SK-N-SH treated with all-trans-retinoic acid at 6 μM for 48 hours (cell line): ENCODE results near the gene CASZ1.

Experiments used
- ATAC-seq: fragments of 200-7000 bp; cut with Tn5 transposase; 3 replicates; pipeline ENCODE4 v1.9.1; 2020; ENCODE audit warnings: mild to moderate bottlenecking, moderate library complexity
- ARNTL ChIP-seq: fragments of 450-650 bp; formaldehyde crosslinking; IDR thresholded peaks from 2 replicates; pipeline ENCODE4 v1.5.0; 2020; ENCODE audit warnings: low read depth, mild to moderate bottlenecking, moderate library complexity, borderline replicate concordance
- BACH2 ChIP-seq: fragments of 250-450 bp; sonication (Bioruptor Pico); IDR thresholded peaks from 2 replicates; pipeline ENCODE4 v1.9.0; 2021; ENCODE audit warnings: mild to moderate bottlenecking, borderline replicate concordance
- CSDC2 ChIP-seq: fragments of 250-450 bp; sonication (Bioruptor Pico); IDR thresholded peaks from 2 replicates; pipeline ENCODE4 v1.5.0; 2020; ENCODE audit warnings: mild to moderate bottlenecking, moderate library complexity
- ESRRG ChIP-seq: fragments of 250-450 bp; sonication (Bioruptor Pico); IDR thresholded peaks from 2 replicates; pipeline ENCODE4 v1.6.1; 2021; ENCODE audit warnings: mild to moderate bottlenecking
- ISL1 ChIP-seq: fragments of 250-450 bp; sonication (Bioruptor Pico); IDR thresholded peaks from 2 replicates; pipeline ENCODE4 v2.1.2; 2022; ENCODE audit warnings: mild to moderate bottlenecking, moderate library complexity
- OSR1 ChIP-seq: fragments of 250-450 bp; sonication (Bioruptor Pico); IDR thresholded peaks from 2 replicates; pipeline ENCODE4 v1.8.0; 2022; ENCODE audit warnings: moderate library complexity, mild to moderate bottlenecking, inconsistent platforms
- PPARA ChIP-seq: fragments of 250-450 bp; sonication (Bioruptor Pico); IDR thresholded peaks from 2 replicates; pipeline ENCODE4 v1.5.0; 2020; ENCODE audit warnings: mild to moderate bottlenecking, borderline replicate concordance
- RARB ChIP-seq: fragments of 250-450 bp; sonication (Bioruptor Pico); IDR thresholded peaks from 2 replicates; pipeline ENCODE4 v1.8.0; 2021; ENCODE audit warnings: mild to moderate bottlenecking, moderate library complexity
- SNAI2 ChIP-seq: fragments of 250-450 bp; sonication (Bioruptor Pico); IDR thresholded peaks from 2 replicates; pipeline ENCODE4 v1.5.0; 2020; ENCODE audit warnings: mild to moderate bottlenecking, moderate library complexity
- TCF4 ChIP-seq: fragments of 250-450 bp; sonication (Bioruptor Pico); IDR thresholded peaks from 2 replicates; pipeline ENCODE4 v1.8.0; 2021; ENCODE audit warnings: mild to moderate bottlenecking, moderate library complexity, borderline replicate concordance
- TOX ChIP-seq: fragments of 250-450 bp; sonication (Bioruptor Pico); IDR thresholded peaks from 2 replicates; pipeline ENCODE4 v1.8.0; 2021; ENCODE audit warnings: mild to moderate bottlenecking, moderate library complexity, borderline replicate concordance
- ZC3H10 ChIP-seq: fragments of 250-450 bp; sonication (Bioruptor Pico); IDR thresholded peaks from 2 replicates; pipeline ENCODE4 v1.5.1; 2021; ENCODE audit warnings: mild to moderate bottlenecking, moderate library complexity
- ZFP3 ChIP-seq: fragments of 250-450 bp; sonication (Bioruptor Pico); IDR thresholded peaks from 2 replicates; pipeline ENCODE4 v1.5.0; 2020; ENCODE audit warnings: mild to moderate bottlenecking, moderate library complexity
- ZFP30 ChIP-seq: fragments of 450-650 bp; formaldehyde crosslinking; IDR thresholded peaks from 2 replicates; pipeline ENCODE4 v1.5.0; 2022; ENCODE audit warnings: mild to moderate bottlenecking, moderate library complexity
- ZNF565 ChIP-seq: fragments of 450-650 bp; formaldehyde crosslinking; conservative IDR thresholded peaks from 2 replicates; pipeline ENCODE4 v1.5.0; 2020; ENCODE audit warnings: low read depth, mild to moderate bottlenecking, moderate library complexity
- ZNF70 ChIP-seq: fragments of 450-650 bp; formaldehyde crosslinking; IDR thresholded peaks from 2 replicates; pipeline ENCODE4 v1.5.0; 2020; ENCODE audit warnings: mild to moderate bottlenecking, moderate library complexity
- ZNF8 ChIP-seq: fragments of 450-650 bp; formaldehyde crosslinking; IDR thresholded peaks from 2 replicates; pipeline ENCODE4 v1.5.0; 2020; ENCODE audit warnings: mild to moderate bottlenecking, moderate library complexity
- TF ChIP-seq, protein P1 (sequence below): fragments of 250-450 bp; sonication (Bioruptor Pico); IDR thresholded peaks from 2 replicates; pipeline ENCODE4 v1.8.0; 2020; ENCODE audit warnings: mild to moderate bottlenecking, moderate library complexity, borderline replicate concordance
- TF ChIP-seq, protein P2 (sequence below): fragments of 250-450 bp; sonication (Bioruptor Pico); IDR thresholded peaks from 2 replicates; pipeline ENCODE4 v1.5.1; 2020; ENCODE audit warnings: low read depth, mild to moderate bottlenecking, moderate library complexity
- TF ChIP-seq, protein P3 (sequence below): fragments of 250-450 bp; sonication (Bioruptor Pico); IDR thresholded peaks from 2 replicates; pipeline ENCODE4 v1.8.0; 2021; ENCODE audit warnings: low read depth, mild to moderate bottlenecking, moderate library complexity, borderline replicate concordance
- TF ChIP-seq, protein P4 (sequence below): fragments of 250-450 bp; sonication (Bioruptor Pico); IDR thresholded peaks from 2 replicates; pipeline ENCODE4 v1.5.1; 2021; ENCODE audit warnings: mild to moderate bottlenecking, moderate library complexity
- TF ChIP-seq, protein P5 (sequence below): fragments of 250-450 bp; sonication (Bioruptor Pico); IDR thresholded peaks from 2 replicates; pipeline ENCODE4 v1.5.0; 2020; ENCODE audit warnings: mild to moderate bottlenecking, moderate library complexity

Gene CASZ1

DNA sequence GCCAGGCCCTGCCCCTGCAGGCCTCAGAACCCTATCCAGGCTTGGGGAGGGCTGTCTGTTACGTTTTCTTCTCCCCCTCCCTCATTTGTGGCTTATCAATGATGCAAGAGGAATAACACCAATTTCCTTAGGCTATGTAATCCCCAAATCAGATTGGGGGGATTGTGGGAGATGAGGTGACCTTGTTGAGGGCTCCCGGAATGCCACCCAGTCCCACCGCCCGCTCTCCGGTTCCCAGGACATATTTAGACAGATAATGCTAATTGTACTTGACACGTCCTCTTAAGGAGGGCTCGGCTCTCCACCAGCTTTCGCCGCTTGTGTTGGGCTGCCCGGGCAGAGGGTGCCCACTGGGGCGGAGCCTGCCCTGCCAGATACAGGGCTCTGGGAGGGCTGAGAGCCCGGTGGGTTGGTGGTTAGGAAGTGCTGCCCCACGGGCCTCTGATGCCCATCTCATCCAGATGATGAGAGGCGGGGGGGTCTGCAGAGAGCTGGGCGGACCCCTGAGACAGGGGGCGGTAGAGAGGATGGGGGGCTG, 90.0 kb downstream of the CASZ1 start (continued):
- TF ChIP-seq, protein P1, sequence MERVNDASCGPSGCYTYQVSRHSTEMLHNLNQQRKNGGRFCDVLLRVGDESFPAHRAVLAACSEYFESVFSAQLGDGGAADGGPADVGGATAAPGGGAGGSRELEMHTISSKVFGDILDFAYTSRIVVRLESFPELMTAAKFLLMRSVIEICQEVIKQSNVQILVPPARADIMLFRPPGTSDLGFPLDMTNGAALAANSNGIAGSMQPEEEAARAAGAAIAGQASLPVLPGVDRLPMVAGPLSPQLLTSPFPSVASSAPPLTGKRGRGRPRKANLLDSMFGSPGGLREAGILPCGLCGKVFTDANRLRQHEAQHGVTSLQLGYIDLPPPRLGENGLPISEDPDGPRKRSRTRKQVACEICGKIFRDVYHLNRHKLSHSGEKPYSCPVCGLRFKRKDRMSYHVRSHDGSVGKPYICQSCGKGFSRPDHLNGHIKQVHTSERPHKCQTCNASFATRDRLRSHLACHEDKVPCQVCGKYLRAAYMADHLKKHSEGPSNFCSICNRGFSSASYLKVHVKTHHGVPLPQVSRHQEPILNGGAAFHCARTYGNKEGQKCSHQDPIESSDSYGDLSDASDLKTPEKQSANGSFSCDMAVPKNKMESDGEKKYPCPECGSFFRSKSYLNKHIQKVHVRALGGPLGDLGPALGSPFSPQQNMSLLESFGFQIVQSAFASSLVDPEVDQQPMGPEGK (CRISPR knock-in tag), result no peak
- TF ChIP-seq TCF4 (CRISPR knock-in tag) (no peak), SNAI2 (CRISPR knock-in tag) (no peak), ARNTL (CRISPR knock-in tag) (no peak), ZNF70 (CRISPR knock-in tag) (no peak), TOX (CRISPR knock-in tag) (no peak), RARB (CRISPR knock-in tag) (no peak)
- TF ChIP-seq, protein P2, sequence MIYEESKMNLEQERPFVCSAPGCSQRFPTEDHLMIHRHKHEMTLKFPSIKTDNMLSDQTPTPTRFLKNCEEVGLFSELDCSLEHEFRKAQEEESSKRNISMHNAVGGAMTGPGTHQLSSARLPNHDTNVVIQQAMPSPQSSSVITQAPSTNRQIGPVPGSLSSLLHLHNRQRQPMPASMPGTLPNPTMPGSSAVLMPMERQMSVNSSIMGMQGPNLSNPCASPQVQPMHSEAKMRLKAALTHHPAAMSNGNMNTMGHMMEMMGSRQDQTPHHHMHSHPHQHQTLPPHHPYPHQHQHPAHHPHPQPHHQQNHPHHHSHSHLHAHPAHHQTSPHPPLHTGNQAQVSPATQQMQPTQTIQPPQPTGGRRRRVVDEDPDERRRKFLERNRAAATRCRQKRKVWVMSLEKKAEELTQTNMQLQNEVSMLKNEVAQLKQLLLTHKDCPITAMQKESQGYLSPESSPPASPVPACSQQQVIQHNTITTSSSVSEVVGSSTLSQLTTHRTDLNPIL (CRISPR knock-in tag), result no peak
- TF ChIP-seq, protein P3, sequence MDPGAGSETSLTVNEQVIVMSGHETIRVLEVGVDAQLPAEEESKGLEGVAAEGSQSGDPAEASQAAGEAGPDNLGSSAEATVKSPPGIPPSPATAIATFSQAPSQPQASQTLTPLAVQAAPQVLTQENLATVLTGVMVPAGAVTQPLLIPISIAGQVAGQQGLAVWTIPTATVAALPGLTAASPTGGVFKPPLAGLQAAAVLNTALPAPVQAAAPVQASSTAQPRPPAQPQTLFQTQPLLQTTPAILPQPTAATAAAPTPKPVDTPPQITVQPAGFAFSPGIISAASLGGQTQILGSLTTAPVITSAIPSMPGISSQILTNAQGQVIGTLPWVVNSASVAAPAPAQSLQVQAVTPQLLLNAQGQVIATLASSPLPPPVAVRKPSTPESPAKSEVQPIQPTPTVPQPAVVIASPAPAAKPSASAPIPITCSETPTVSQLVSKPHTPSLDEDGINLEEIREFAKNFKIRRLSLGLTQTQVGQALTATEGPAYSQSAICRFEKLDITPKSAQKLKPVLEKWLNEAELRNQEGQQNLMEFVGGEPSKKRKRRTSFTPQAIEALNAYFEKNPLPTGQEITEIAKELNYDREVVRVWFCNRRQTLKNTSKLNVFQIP (CRISPR knock-in tag), result no peak

DNA sequence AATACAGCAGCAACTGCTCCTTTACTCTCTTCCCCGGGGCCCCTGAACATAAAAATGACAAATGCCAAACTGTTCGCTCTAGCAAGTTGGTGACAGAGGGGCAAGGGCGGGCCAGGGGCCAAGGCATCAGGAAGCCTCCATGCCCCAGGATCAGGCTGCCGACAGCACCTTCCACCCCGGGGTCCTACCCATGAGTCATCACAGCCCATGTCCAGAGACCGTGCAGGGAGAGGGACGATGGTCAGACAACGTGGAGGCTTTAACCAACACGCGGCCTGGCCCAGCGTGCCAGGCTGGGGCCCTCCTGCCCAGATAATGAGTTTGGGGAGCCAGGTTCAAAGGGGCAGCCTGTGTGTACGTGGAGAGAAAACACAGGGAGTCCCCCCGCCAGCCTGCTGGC, 90.5 kb downstream of the CASZ1 start:
- no peak for ATAC-seq
- TF ChIP-seq ZNF565 (no peak), ZFP3 (no peak), TCF4 (CRISPR knock-in tag) (no peak), OSR1 (CRISPR knock-in tag) (no peak), CSDC2 (CRISPR knock-in tag) (no peak), BACH2 (no peak), RARB (CRISPR knock-in tag) (no peak), ZC3H10 (no peak), ZNF8 (no peak), ZNF70 (CRISPR knock-in tag) (no peak), ISL1 (CRISPR knock-in tag) (no peak), ESRRG (CRISPR knock-in tag) (no peak), ZFP30 (no peak), TOX (CRISPR knock-in tag) (no peak), PPARA (no peak)
- TF ChIP-seq, protein P3 (CRISPR knock-in tag), result no peak
- TF ChIP-seq, protein P4, sequence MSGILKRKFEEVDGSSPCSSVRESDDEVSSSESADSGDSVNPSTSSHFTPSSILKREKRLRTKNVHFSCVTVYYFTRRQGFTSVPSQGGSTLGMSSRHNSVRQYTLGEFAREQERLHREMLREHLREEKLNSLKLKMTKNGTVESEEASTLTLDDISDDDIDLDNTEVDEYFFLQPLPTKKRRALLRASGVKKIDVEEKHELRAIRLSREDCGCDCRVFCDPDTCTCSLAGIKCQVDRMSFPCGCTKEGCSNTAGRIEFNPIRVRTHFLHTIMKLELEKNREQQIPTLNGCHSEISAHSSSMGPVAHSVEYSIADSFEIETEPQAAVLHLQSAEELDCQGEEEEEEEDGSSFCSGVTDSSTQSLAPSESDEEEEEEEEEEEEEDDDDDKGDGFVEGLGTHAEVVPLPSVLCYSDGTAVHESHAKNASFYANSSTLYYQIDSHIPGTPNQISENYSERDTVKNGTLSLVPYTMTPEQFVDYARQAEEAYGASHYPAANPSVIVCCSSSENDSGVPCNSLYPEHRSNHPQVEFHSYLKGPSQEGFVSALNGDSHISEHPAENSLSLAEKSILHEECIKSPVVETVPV (CRISPR knock-in tag), result no peak
- TF ChIP-seq, protein P1 (CRISPR knock-in tag), result no peak
- TF ChIP-seq, protein P5, sequence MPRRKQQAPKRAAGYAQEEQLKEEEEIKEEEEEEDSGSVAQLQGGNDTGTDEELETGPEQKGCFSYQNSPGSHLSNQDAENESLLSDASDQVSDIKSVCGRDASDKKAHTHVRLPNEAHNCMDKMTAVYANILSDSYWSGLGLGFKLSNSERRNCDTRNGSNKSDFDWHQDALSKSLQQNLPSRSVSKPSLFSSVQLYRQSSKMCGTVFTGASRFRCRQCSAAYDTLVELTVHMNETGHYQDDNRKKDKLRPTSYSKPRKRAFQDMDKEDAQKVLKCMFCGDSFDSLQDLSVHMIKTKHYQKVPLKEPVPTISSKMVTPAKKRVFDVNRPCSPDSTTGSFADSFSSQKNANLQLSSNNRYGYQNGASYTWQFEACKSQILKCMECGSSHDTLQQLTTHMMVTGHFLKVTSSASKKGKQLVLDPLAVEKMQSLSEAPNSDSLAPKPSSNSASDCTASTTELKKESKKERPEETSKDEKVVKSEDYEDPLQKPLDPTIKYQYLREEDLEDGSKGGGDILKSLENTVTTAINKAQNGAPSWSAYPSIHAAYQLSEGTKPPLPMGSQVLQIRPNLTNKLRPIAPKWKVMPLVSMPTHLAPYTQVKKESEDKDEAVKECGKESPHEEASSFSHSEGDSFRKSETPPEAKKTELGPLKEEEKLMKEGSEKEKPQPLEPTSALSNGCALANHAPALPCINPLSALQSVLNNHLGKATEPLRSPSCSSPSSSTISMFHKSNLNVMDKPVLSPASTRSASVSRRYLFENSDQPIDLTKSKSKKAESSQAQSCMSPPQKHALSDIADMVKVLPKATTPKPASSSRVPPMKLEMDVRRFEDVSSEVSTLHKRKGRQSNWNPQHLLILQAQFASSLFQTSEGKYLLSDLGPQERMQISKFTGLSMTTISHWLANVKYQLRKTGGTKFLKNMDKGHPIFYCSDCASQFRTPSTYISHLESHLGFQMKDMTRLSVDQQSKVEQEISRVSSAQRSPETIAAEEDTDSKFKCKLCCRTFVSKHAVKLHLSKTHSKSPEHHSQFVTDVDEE (CRISPR knock-in tag), result no peak
